ENCODE measurements around the gene TRAF3IP1.
"Not testable (repeated sequence)": the region's sequence is repeated elsewhere in the genome, so short reads cannot be mapped to it uniquely, and the experiment has no call there.

TRAF3IP1 gene

GRCh38 chr2:238306672-238306998 lies 13.7 kb upstream of the TRAF3IP1 start:
- Histone ChIP-seq H3K4me2 (ENCODE audit: low read length) (no peak overlapping the region), H3K79me2 (ENCODE audit: low read length) (no peaks in the 10 kb centered on the region), H4K20me1 (ENCODE audit: insufficient read depth, low read length) (no peaks in the 10 kb centered on the region), H3K9ac (ENCODE audit: low read length) (no peak overlapping the region), H3K36me3 (replicated peaks; ENCODE audit: low read depth, low read length) (no peaks in the 10 kb centered on the region), H3K27me3 (ENCODE audit: low read depth, low read length) (no peaks in the 10 kb centered on the region), H3K4me1 (ENCODE audit: low read length) (no peaks in the 10 kb centered on the region), H2AFZ (ENCODE audit: low read depth, low read length) (no peak overlapping the region), H3K4me3 (ENCODE audit: low read length) (no peak overlapping the region), H3K27ac (ENCODE audit: low read length) (no peak overlapping the region), H3K9me3 (ENCODE audit: insufficient read depth, low read length) (no peaks in the 10 kb centered on the region)
- TF ChIP-seq CTCF (IDR thresholded peaks at IDR 0.05; ENCODE audit: low read depth, low read length) = no peak
- TF ChIP-seq EZH2phosphoT487 (IDR thresholded peaks at IDR 0.05; ENCODE audit: low read depth) = no peak

- no peaks in the 10 kb centered on the region for H3K4me1 ChIP-seq (ENCODE audit: low read length)
- no peak overlapping the region for H3K27ac ChIP-seq (ENCODE audit: low read length)
- peak; percentile 13 for TF ChIP-seq CTCF (IDR thresholded peaks at IDR 0.05; ENCODE audit: low read depth, low read length)
- no peak for TF ChIP-seq EZH2phosphoT487 (IDR thresholded peaks at IDR 0.05; ENCODE audit: low read depth)
- no peaks in the 10 kb centered on the region for H3K27me3 ChIP-seq (ENCODE audit: low read depth, low read length)
- H3K36me3 ChIP-seq (replicated peaks; ENCODE audit: low read depth, low read length) = no peaks in the 10 kb centered on the region
- H4K20me1 ChIP-seq (ENCODE audit: insufficient read depth, low read length) = no peaks in the 10 kb centered on the region
- H3K4me2 ChIP-seq (ENCODE audit: low read length) = no peak overlapping the region
- H2AFZ ChIP-seq (ENCODE audit: low read depth, low read length) = no peak overlapping the region
- no peak overlapping the region for H3K4me3 ChIP-seq (ENCODE audit: low read length)
- H3K9ac ChIP-seq (ENCODE audit: low read length) = no peak overlapping the region
- no peaks in the 10 kb centered on the region for H3K9me3 ChIP-seq (ENCODE audit: insufficient read depth, low read length)
- no peaks in the 10 kb centered on the region for H3K79me2 ChIP-seq (ENCODE audit: low read length)
Observed at GRCh38 chr2:238308177-238308576, 12.1 kb upstream of the TRAF3IP1 start.

GRCh38 chr2:238310721-238311120 lies 9.6 kb upstream of the TRAF3IP1 start:
- not testable (repeated sequence) for H3K9ac ChIP-seq (ENCODE audit: low read length); H3K9me3 ChIP-seq (ENCODE audit: insufficient read depth, low read length); H4K20me1 ChIP-seq (ENCODE audit: insufficient read depth, low read length); H3K27me3 ChIP-seq (ENCODE audit: low read depth, low read length); H3K36me3 ChIP-seq (replicated peaks; ENCODE audit: low read depth, low read length); H3K79me2 ChIP-seq (ENCODE audit: low read length); H3K4me1 ChIP-seq (ENCODE audit: low read length); H3K4me3 ChIP-seq (ENCODE audit: low read length); H3K4me2 ChIP-seq (ENCODE audit: low read length); H3K27ac ChIP-seq (ENCODE audit: low read length); H2AFZ ChIP-seq (ENCODE audit: low read depth, low read length)

GRCh38 chr2:238313289-238313990 lies 6.9 kb upstream of the TRAF3IP1 start:
- Histone ChIP-seq H3K4me3 (ENCODE audit: low read length) (no peak overlapping the region), H3K27me3 (ENCODE audit: low read depth, low read length) (no peaks in the 10 kb centered on the region), H3K9me3 (ENCODE audit: insufficient read depth, low read length) (no peaks in the 10 kb centered on the region), H3K36me3 (replicated peaks; ENCODE audit: low read depth, low read length) (no peaks in the 10 kb centered on the region), H3K4me2 (ENCODE audit: low read length) (no peak overlapping the region), H3K4me1 (ENCODE audit: low read length) (no peaks in the 10 kb centered on the region), H2AFZ (ENCODE audit: low read depth, low read length) (no peak overlapping the region), H3K9ac (ENCODE audit: low read length) (no peak overlapping the region), H4K20me1 (ENCODE audit: insufficient read depth, low read length) (no peaks in the 10 kb centered on the region), H3K27ac (ENCODE audit: low read length) (no peak overlapping the region), H3K79me2 (ENCODE audit: low read length) (no peaks in the 10 kb centered on the region)
- TF ChIP-seq EZH2phosphoT487 (IDR thresholded peaks at IDR 0.05; ENCODE audit: low read depth) = no peak
- TF ChIP-seq CTCF (IDR thresholded peaks at IDR 0.05; ENCODE audit: low read depth, low read length) = no peak

- H3K9me3 ChIP-seq (ENCODE audit: insufficient read depth, low read length) = no peaks in the 10 kb centered on the region
- no peak overlapping the region for H3K9ac ChIP-seq (ENCODE audit: low read length)
- H3K27me3 ChIP-seq (ENCODE audit: low read depth, low read length) = no peaks in the 10 kb centered on the region
- H2AFZ ChIP-seq (ENCODE audit: low read depth, low read length) = no peak overlapping the region
- no peaks in the 10 kb centered on the region for H3K36me3 ChIP-seq (replicated peaks; ENCODE audit: low read depth, low read length)
- TF ChIP-seq CTCF (IDR thresholded peaks at IDR 0.05; ENCODE audit: low read depth, low read length) (no peak), EZH2phosphoT487 (IDR thresholded peaks at IDR 0.05; ENCODE audit: low read depth) (no peak)
- no peak overlapping the region for H3K4me3 ChIP-seq (ENCODE audit: low read length)
- H3K4me1 ChIP-seq (ENCODE audit: low read length) = no peaks in the 10 kb centered on the region
- H3K27ac ChIP-seq (ENCODE audit: low read length) = no peak overlapping the region
- no peak overlapping the region for H3K4me2 ChIP-seq (ENCODE audit: low read length)
- no peaks in the 10 kb centered on the region for H3K79me2 ChIP-seq (ENCODE audit: low read length)
- H4K20me1 ChIP-seq (ENCODE audit: insufficient read depth, low read length) = no peaks in the 10 kb centered on the region
Observed at GRCh38 chr2:238313991-238314350, 6.3 kb upstream of the TRAF3IP1 start.

All from OCI-LY3 (cell line).